GM23248 (cell line): Measurements from ENCODE around the gene MYLK2.

Source experiments
- EZH2 ChIP-seq: fragments of 200-600 bp; sonication (generic); IDR thresholded peaks from 2 replicates; pipeline ENCODE4 v1.6.1; 2018; ENCODE audit warnings: antibody characterized with exemption, mild to moderate bottlenecking; ENCODE audit not compliant: insufficient read depth, poor library complexity, severe bottlenecking
- EZH2phosphoT487 ChIP-seq: fragments of 200-600 bp; sonication (generic); IDR thresholded peaks from 2 replicates; pipeline ENCODE4 v1.6.1; 2018; ENCODE audit warnings: antibody characterized with exemption, moderate library complexity, mild to moderate bottlenecking, low read depth; ENCODE audit not compliant: insufficient read depth

- no peak for TF ChIP-seq EZH2phosphoT487
- no peak for TF ChIP-seq EZH2
Measured at GRCh38 chr20:31811198-31811597, 8.0 kb upstream of the MYLK2 start.
